NCI-H146 treated with DMSO at 0.1 percent for 48 hours (cell line): Measurements from ENCODE around the gene WNT3A.

ENCODE experiments used
- DNase-seq: peaks from one replicate; lab custom pipeline; 2025; ENCODE audit not compliant: unreplicated experiment; lab: John Stamatoyannopoulos, UW

The WNT3A gene

GRCh38 chr1:228099331-228099732 is 92.5 kb downstream of the WNT3A start:
- no peak for DNase-seq

- no peak for DNase-seq
Measured at GRCh38 chr1:228100822-228101613, 94.2 kb downstream of the WNT3A start.

- no peak for DNase-seq
Measured at GRCh38 chr1:228101614-228101993, 94.8 kb downstream of the WNT3A start.

- DNase-seq = peak; percentile 22
Measured at GRCh38 chr1:228101994-228102790, 95.4 kb downstream of the WNT3A start.

GRCh38 chr1:228102791-228103620 is 96.2 kb downstream of the WNT3A start, which contains the start of gene C1orf35:
C1orf35 (minus strand) TSS chr1:228103325; CDS start chr1:228103227, 98 bp downstream.
- DNase-seq = peak; percentile 82

- no peak for DNase-seq
Measured at GRCh38 chr1:228104526-228105269, 97.9 kb downstream of the WNT3A start.

- no peak for DNase-seq
Measured at GRCh38 chr1:228105270-228105995, 98.6 kb downstream of the WNT3A start.

- no peak for DNase-seq
Measured at GRCh38 chr1:228105996-228106799, 99.4 kb downstream of the WNT3A start.

- DNase-seq = no peak
Measured at GRCh38 chr1:228106800-228107054, 99.9 kb downstream of the WNT3A start.

GRCh38 chr1:228107636-228108035 is 100.8 kb downstream of the WNT3A start:
- no peak for DNase-seq

GRCh38 chr1:228108055-228108690 is 101.4 kb downstream of the WNT3A start:
- DNase-seq = no peak

- DNase-seq = no peak
Measured at GRCh38 chr1:228108742-228109072, 101.9 kb downstream of the WNT3A start.

GRCh38 chr1:228109073-228109961 is 102.5 kb downstream of the WNT3A start, which contains the start of gene MRPL55:
MRPL55 (minus strand) TSS chr1:228109299; CDS start chr1:228108260, 1,039 bp downstream.
- DNase-seq = peak; percentile 84

GRCh38 chr1:228109962-228110488 is 103.2 kb downstream of the WNT3A start:
- DNase-seq = peak; percentile 13

- no peak for DNase-seq
Measured at GRCh38 chr1:228110556-228110955, 103.8 kb downstream of the WNT3A start.
